B cell (primary cell): ENCODE data around the gene NPAS2. TPM values are rescaled to one million over a fixed set of nuclear protein-coding genes. Genes with fewer than 3 reads are reported as not detected.

Experiments used
- ATAC-seq: fragments of 200-7000 bp; cut with Tn5 transposase; one replicate; pipeline ENCODE4 v1.10.0; 2021; ENCODE audit warnings: low read depth, mild to moderate bottlenecking, moderate number of reproducible peaks, moderate library complexity
- CTCF ChIA-PET: fragments of 350-600 bp; sonication (Branson Sonifier 250); formaldehyde crosslinking; loops from one replicate; lab custom pipeline; 2021; ENCODE audit warnings: antibody characterized with exemption, inconsistent platforms; lab: Charles Lee
- POLR2A ChIA-PET: fragments of 350-600 bp; sonication (Branson Sonifier 250); formaldehyde crosslinking; loops from one replicate; lab custom pipeline; 2021; ENCODE audit warnings: antibody characterized with exemption; lab: Charles Lee
- DNase-seq: peaks from one replicate; pipeline ENCODE4 v3.0.0; 2013
- H2AFZ ChIP-seq: 2 replicates; pipeline ENCODE4 v1.6.1; 2012; ENCODE audit warnings: mild to moderate bottlenecking, low read depth, low read length; ENCODE audit not compliant: insufficient read depth, poor library complexity, severe bottlenecking
- H3K27ac ChIP-seq, 2 donors: 1 replicate in 1 of 2; 2 replicates in 1 of 2; pipeline ENCODE4 v1.5.1; 2012 to 2013; ENCODE audit warnings: low read length in 2 of 2, mild to moderate bottlenecking in 2 of 2, moderate library complexity in 1 of 2
- H3K27me3 ChIP-seq, 4 experiments: fragments of 200-600 bp in 1 of 4; sonication (generic) in 1 of 4; replicated peaks in 1 of 4; 1 replicate in 2 of 4; 2 replicates in 2 of 4; pipeline versions ENCODE4 v1.6.1 to v1.7.0; 2013 to 2016; ENCODE audit warnings: low read length in 3 of 4, mild to moderate bottlenecking in 2 of 4, mixed read lengths in 1 of 4, moderate library complexity in 1 of 4; ENCODE audit not compliant: insufficient read depth in 4 of 4, control insufficient read depth in 3 of 4; ENCODE audit errors: control extremely low read depth in 1 of 4
- H3K36me3 ChIP-seq, 2 experiments: replicated peaks in 1 of 2; 1 replicate in 1 of 2; 2 replicates in 1 of 2; pipeline versions ENCODE4 v1.6.1 to v1.7.1; 2013; ENCODE audit warnings: low read length in 1 of 2; ENCODE audit not compliant: insufficient read depth in 2 of 2, control insufficient read depth in 1 of 2; ENCODE audit errors: control extremely low read depth in 1 of 2, extremely low read depth in 1 of 2
- H3K4me1 ChIP-seq, 2 donors: fragments of 200-600 bp in 1 of 2; sonication (generic) in 1 of 2; 1 replicate in 1 of 2; 2 replicates in 1 of 2; pipeline versions ENCODE4 v1.5.1 to v1.6.1; 2013 to 2017; ENCODE audit warnings: low read length in 2 of 2; ENCODE audit not compliant: control insufficient read depth in 2 of 2, insufficient read depth in 2 of 2
- H3K4me2 ChIP-seq: replicated peaks from 2 replicates; pipeline ENCODE3; 2012; ENCODE audit warnings: mild to moderate bottlenecking, low read depth, low read length; ENCODE audit not compliant: poor library complexity, severe bottlenecking
- H3K4me3 ChIP-seq, 5 experiments: fragments of 200-600 bp in 1 of 5; sonication (generic) in 1 of 5; 1 replicate in 3 of 5; 2 replicates in 2 of 5; pipeline versions ENCODE4 v1.5.1 to v1.7.0; 2011 to 2016; ENCODE audit warnings: low read length in 4 of 5, mild to moderate bottlenecking in 4 of 5, low read depth in 2 of 5, control low read depth in 1 of 5, moderate library complexity in 1 of 5; ENCODE audit not compliant: insufficient read depth in 1 of 5; ENCODE audit errors: control extremely low read depth in 1 of 5, extremely low read depth in 1 of 5
- H3K79me2 ChIP-seq: fragments of 200-600 bp; sonication (generic); one replicate; pipeline ENCODE4 v1.6.0; 2016; ENCODE audit warnings: low read length; ENCODE audit not compliant: control insufficient read depth, insufficient read depth
- H3K9ac ChIP-seq: fragments of 200-600 bp; sonication (generic); 2 replicates; pipeline ENCODE4 v1.6.1; 2017; ENCODE audit warnings: mild to moderate bottlenecking, low read length, moderate library complexity
- H3K9me3 ChIP-seq, 3 donors: one replicate each; pipeline versions ENCODE4 v1.6.1 to v1.7.1; 2013; ENCODE audit warnings: low read length in 2 of 3; ENCODE audit not compliant: control insufficient read depth in 2 of 3, insufficient read depth in 1 of 3; ENCODE audit errors: control extremely low read depth in 1 of 3
- H4K20me1 ChIP-seq: 2 replicates; pipeline ENCODE4 v1.6.0; 2012; ENCODE audit warnings: mild to moderate bottlenecking, low read length; ENCODE audit not compliant: insufficient read depth, control insufficient read depth, poor library complexity, severe bottlenecking
- H3K27ac Mint-ChIP-seq: one replicate; pipeline ENCODE4 v1.8.0; 2021; ENCODE audit warnings: mixed read lengths
- H3K27me3 Mint-ChIP-seq: one replicate; pipeline ENCODE4 v1.8.0; 2021; ENCODE audit warnings: mixed read lengths
- H3K4me1 Mint-ChIP-seq: one replicate; pipeline ENCODE4 v1.8.0; 2021; ENCODE audit warnings: mixed read lengths
- H3K4me3 Mint-ChIP-seq: one replicate; pipeline ENCODE4 v1.8.0; 2021; ENCODE audit warnings: mixed read lengths
- H3K9me3 Mint-ChIP-seq: one replicate; pipeline ENCODE4 v1.8.0; 2022; ENCODE audit warnings: mixed read lengths; ENCODE audit not compliant: insufficient read depth
- EZH2 ChIP-seq: IDR thresholded peaks from 2 replicates; pipeline ENCODE4 v1.6.1; 2012; ENCODE audit warnings: borderline replicate concordance, low read depth, mild to moderate bottlenecking, moderate library complexity, low read length; ENCODE audit not compliant: insufficient read depth, poor library complexity, severe bottlenecking
- WGBS: methylation state at CpG from one replicate; pipeline ENCODE4 v1.1.5; 2013; ENCODE audit warnings: missing lambda C conversion rate; ENCODE audit not compliant: insufficient coverage; 5-methylcytosine and 5-hydroxymethylcytosine counted together
- intact Hi-C: fragments of 100-400 bp; cut with micrococcal nuclease; formaldehyde crosslinking; loops from one replicate; pipeline ENCODE4 v1.10.0; 2022
- polyA plus RNA-seq: library from polyadenylated mRNA; depleted of rRNA; stranded (reverse); fragments of >200 nt; gene quantifications from 2 replicates; pipeline ENCODE4 v1.2.3, GENCODE V29; 2012
- total RNA-seq, 2 donors: library from RNA; stranded (reverse); fragments of 120-200 nt in 1 of 2; gene quantifications; 1 replicate in 1 of 2; 2 replicates in 1 of 2; pipeline versions ENCODE4 v1.2.3 to v1.2.4, GENCODE V29; 2013 to 2022
- TF ChIP-seq, protein P1 (sequence below): fragments of 200-600 bp; IDR thresholded peaks from one replicate; pipeline ENCODE4 v1.8.0; 2022; ENCODE audit warnings: antibody characterized with exemption, mild to moderate bottlenecking

Gene NPAS2
- total and polyA plus RNA-seq, 2 donors (not counting 1 experiment from before 2014, with no cell fraction given): not detected

DNA sequence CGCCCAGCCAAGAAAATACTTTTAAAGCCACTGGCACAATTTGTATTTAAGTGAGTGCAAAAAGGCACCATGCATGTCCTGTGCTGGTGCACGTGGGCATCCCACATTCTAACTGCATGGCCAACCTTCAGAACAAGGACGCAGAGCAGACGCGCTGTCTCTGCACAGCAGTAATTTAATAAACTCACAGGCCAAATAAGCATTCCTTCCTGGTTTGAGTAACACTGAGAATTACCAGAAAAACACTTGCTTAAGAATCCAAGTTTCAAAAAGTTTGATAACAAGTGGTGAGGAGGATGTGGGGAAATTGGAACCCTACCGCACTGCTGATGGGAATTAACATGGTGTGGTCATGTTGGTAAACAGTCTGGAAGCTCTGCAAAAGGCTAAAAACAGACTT, 220.8 kb downstream of the NPAS2 start:
- Histone ChIP-seq H3K79me2 (no peaks in the 10 kb centered on the region), H3K4me1 (peaks cover 0 to 10% of the 10 kb centered on the region in 2 donors), H3K9me3 (no peaks in the 10 kb centered on the region), H3K27ac (no peak overlapping the region), H3K27me3 (no peaks in the 10 kb centered on the region), H3K36me3 (no peaks in the 10 kb centered on the region), H3K4me3 (no peak overlapping the region), H3K4me2 (no peak overlapping the region), H4K20me1 (no peaks in the 10 kb centered on the region), H3K9ac (no peak overlapping the region), H2AFZ (no peak overlapping the region)
- ChIA-PET POLR2A (no interaction called here), CTCF (interaction anchor here (1.5 kb wide), 1 partner anchor 160 kb away, joined by 3 read pairs; no protein-coding TSS in a partner anchor)
- H3K9me3 Mint-ChIP-seq: no peaks in the 10 kb centered on the region
- H3K27me3 Mint-ChIP-seq: no peaks in the 10 kb centered on the region
- intact Hi-C loops: no loop called here
- H3K27ac Mint-ChIP-seq: no peak overlapping the region
- DNase-seq (no peak), ATAC-seq (no peak)
- no peak overlapping the region for H3K4me3 Mint-ChIP-seq
- peaks cover 11% of the 10 kb centered on the region for H3K4me1 Mint-ChIP-seq
- 95% methylated on average over 3 of the region's 6 CpGs for WGBS
- no peak for TF ChIP-seq EZH2
- TF ChIP-seq, protein P1, sequence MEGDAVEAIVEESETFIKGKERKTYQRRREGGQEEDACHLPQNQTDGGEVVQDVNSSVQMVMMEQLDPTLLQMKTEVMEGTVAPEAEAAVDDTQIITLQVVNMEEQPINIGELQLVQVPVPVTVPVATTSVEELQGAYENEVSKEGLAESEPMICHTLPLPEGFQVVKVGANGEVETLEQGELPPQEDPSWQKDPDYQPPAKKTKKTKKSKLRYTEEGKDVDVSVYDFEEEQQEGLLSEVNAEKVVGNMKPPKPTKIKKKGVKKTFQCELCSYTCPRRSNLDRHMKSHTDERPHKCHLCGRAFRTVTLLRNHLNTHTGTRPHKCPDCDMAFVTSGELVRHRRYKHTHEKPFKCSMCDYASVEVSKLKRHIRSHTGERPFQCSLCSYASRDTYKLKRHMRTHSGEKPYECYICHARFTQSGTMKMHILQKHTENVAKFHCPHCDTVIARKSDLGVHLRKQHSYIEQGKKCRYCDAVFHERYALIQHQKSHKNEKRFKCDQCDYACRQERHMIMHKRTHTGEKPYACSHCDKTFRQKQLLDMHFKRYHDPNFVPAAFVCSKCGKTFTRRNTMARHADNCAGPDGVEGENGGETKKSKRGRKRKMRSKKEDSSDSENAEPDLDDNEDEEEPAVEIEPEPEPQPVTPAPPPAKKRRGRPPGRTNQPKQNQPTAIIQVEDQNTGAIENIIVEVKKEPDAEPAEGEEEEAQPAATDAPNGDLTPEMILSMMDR: no peak

DNA sequence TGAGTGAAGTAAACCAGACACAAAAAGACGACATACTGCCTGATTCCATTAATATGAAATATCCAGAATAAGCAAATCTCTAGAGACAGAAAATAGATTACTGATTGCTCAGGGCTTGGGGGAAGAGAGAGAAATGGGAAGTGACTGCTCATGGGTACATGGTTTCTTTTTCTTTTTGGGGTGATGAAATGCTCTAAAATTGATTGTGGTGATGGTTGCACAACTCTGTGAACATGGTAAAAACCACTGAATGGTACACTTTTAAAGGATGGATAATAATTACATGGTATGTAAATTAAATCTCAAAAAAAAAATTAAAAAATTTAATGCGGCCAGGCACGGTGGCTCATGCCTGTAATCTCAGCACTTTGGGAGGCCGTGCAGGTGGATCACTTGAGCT, 221.5 kb downstream of the NPAS2 start:
- CTCF ChIA-PET: interaction anchor here (1.5 to 3.3 kb wide), 2 partner anchors 160 to 164 kb away, joined by 3 to 13 read pairs; no protein-coding TSS in a partner anchor
- H3K27me3 Mint-ChIP-seq: no peaks in the 10 kb centered on the region
- H3K27ac Mint-ChIP-seq: no peak overlapping the region

More for the DNA sequence above, 221.5 kb downstream of the NPAS2 start:
- Histone ChIP-seq H3K9ac (no peak overlapping the region), H3K27ac (no peak overlapping the region), H4K20me1 (no peaks in the 10 kb centered on the region), H3K36me3 (no peaks in the 10 kb centered on the region), H3K9me3 (no peaks in the 10 kb centered on the region), H3K27me3 (no peaks in the 10 kb centered on the region), H3K4me2 (no peak overlapping the region), H3K79me2 (no peaks in the 10 kb centered on the region), H3K4me3 (no peak overlapping the region), H2AFZ (no peak overlapping the region), H3K4me1 (peaks cover 0 to 10% of the 10 kb centered on the region in 2 donors)
- no peak for TF ChIP-seq EZH2
- TF ChIP-seq, protein P1: no peak
- Mint-ChIP-seq H3K4me3 (no peak overlapping the region), H3K4me1 (peaks cover 11% of the 10 kb centered on the region), H3K9me3 (no peaks in the 10 kb centered on the region)
- intact Hi-C loops: no loop called here
- WGBS: 100% methylated on average over 1 of the region's 4 CpGs
- ATAC-seq (no peak), DNase-seq (no peak)
- POLR2A ChIA-PET: no interaction called here
